GM19395 (cell line): Measurements from ENCODE around the gene SIAH1.
"Not testable (repeated sequence)": the region's sequence is repeated elsewhere in the genome, so short reads cannot be mapped to it uniquely, and the experiment has no call there.

Source experiments
- ATAC-seq: cut with Tn5 transposase; IDR thresholded peaks from one replicate; pipeline ENCODE4 v1.9.1; 2021; ENCODE audit warnings: mild to moderate bottlenecking, moderate library complexity; ENCODE audit not compliant: unreplicated experiment

Gene SIAH1

GRCh38 chr16:48393485-48394354 is 8.5 kb upstream of the SIAH1 start:
- ATAC-seq, result no peak

GRCh38 chr16:48392407-48392806 is 7.2 kb upstream of the SIAH1 start:
- ATAC-seq, result no peak

- no peak for ATAC-seq
Measured at GRCh38 chr16:48386559-48387312, 1.5 kb upstream of the SIAH1 start.

GRCh38 chr16:48384520-48385252 is 527 bp downstream of the SIAH1 start:
- peak; percentile 50 for ATAC-seq

GRCh38 chr16:48383877-48384519 is 1.2 kb downstream of the SIAH1 start:
- peak; percentile 18 for ATAC-seq

GRCh38 chr16:48383009-48383876 is 2.0 kb downstream of the SIAH1 start:
- ATAC-seq, result no peak

GRCh38 chr16:48382131-48382530 is 3.1 kb downstream of the SIAH1 start:
- ATAC-seq, result no peak

- ATAC-seq, result no peak
Measured at GRCh38 chr16:48381201-48381600, 4.0 kb downstream of the SIAH1 start.

- ATAC-seq, result no peak
Measured at GRCh38 chr16:48378836-48379235, 6.4 kb downstream of the SIAH1 start.

- no peak for ATAC-seq
Measured at GRCh38 chr16:48378276-48378675, 6.9 kb downstream of the SIAH1 start.

GRCh38 chr16:48377301-48377700 is 7.9 kb downstream of the SIAH1 start:
- ATAC-seq, result not testable (repeated sequence)

GRCh38 chr16:48374255-48374654 is 11.0 kb downstream of the SIAH1 start:
- no peak for ATAC-seq

- ATAC-seq, result no peak
Measured at GRCh38 chr16:48373258-48374029, 11.8 kb downstream of the SIAH1 start.

- ATAC-seq, result no peak
Measured at GRCh38 chr16:48372744-48373143, 12.5 kb downstream of the SIAH1 start.

- no peak for ATAC-seq
Measured at GRCh38 chr16:48371393-48371780, 13.8 kb downstream of the SIAH1 start.

- not testable (repeated sequence) for ATAC-seq
Measured at GRCh38 chr16:48370668-48371392, 14.4 kb downstream of the SIAH1 start.

GRCh38 chr16:48370229-48370628 is 15.0 kb downstream of the SIAH1 start:
- ATAC-seq, result no peak

- ATAC-seq, result no peak
Measured at GRCh38 chr16:48369765-48370164, 15.4 kb downstream of the SIAH1 start.
